HepG2 (cell line): ENCODE data around the gene IRS1. TPM values are rescaled to one million over a fixed set of nuclear protein-coding genes. Genes with fewer than 3 reads are reported as not detected.

Experiments used
- ATAC-seq: fragments of 200-7000 bp; cut with Tn5 transposase; 3 replicates; pipeline ENCODE4 v1.9.1; 2020; ENCODE audit warnings: mild to moderate bottlenecking, moderate library complexity
- BruUV-seq: library from RNA; stranded (reverse); fragments of 400-500 nt; replicated peaks from 2 replicates; lab custom pipeline; 2021; lab: Mats Ljungman, UMichigan
- CTCF ChIA-PET: fragments of 300-600 bp; formaldehyde crosslinking; extraction: SDS; loops from one replicate; lab custom pipeline; 2021; ENCODE audit warnings: low total read pairs, inconsistent platforms, low intra/inter-chr PET ratio; lab: Yijun Ruan, JAX
- POLR2A ChIA-PET: fragments of 350-600 bp; sonication (Branson Sonifier 250); formaldehyde crosslinking; loops from one replicate; lab custom pipeline; 2020; ENCODE audit warnings: antibody characterized with exemption, inconsistent platforms; lab: Yijun Ruan, JAX
- DNase-seq: peaks from one replicate; pipeline ENCODE4 v3.0.0-alpha.2; 2015; ENCODE audit warnings: low spot score
- FAIRE-seq: peaks from 3 replicates; lab custom pipeline; 2011; peaks lifted over from hg19 to GRCh38; lab: Jason Lieb, UNC
- H2AFZ ChIP-seq: one replicate; pipeline ENCODE4 v1.6.1; 2011; ENCODE audit warnings: low read length, inconsistent platforms
- H3K27ac ChIP-seq: fragments of 300-600 bp; 3 replicates; pipeline ENCODE4 v1.8.0; 2011; ENCODE audit warnings: mixed run types, mild to moderate bottlenecking, mixed read lengths, low read length, inconsistent platforms; ENCODE audit not compliant: insufficient read depth; ENCODE audit errors: extremely low read length
- H3K27me3 ChIP-seq, 2 experiments: fragments of 200-600 bp in 1 of 2; 2 replicates in 1 of 2; 3 replicates in 1 of 2; pipeline versions ENCODE4 v1.6.0 to v1.8.0; 2011; ENCODE audit warnings: low read length in 2 of 2, mild to moderate bottlenecking in 2 of 2, moderate library complexity in 2 of 2, inconsistent platforms in 1 of 2; ENCODE audit not compliant: insufficient read depth in 2 of 2, control insufficient read depth in 1 of 2
- H3K36me3 ChIP-seq, 2 experiments: fragments of 200-600 bp in 1 of 2; replicated peaks in 1 of 2; 2 replicates in 1 of 2; 3 replicates in 1 of 2; pipeline versions ENCODE4 v1.5.1 to v1.8.0; 2011; ENCODE audit warnings: low read length in 2 of 2, inconsistent platforms in 1 of 2; ENCODE audit not compliant: insufficient read depth in 2 of 2, control insufficient read depth in 1 of 2
- H3K4me1 ChIP-seq: 2 replicates; pipeline ENCODE4 v1.5.1; 2012; ENCODE audit warnings: low read length, inconsistent platforms; ENCODE audit not compliant: insufficient read depth
- H3K4me2 ChIP-seq: 2 replicates; pipeline ENCODE4 v1.6.0; 2011; ENCODE audit warnings: low read depth, low read length, inconsistent platforms
- H3K4me3 ChIP-seq, 3 experiments: fragments of 200-600 bp in 1 of 3; sonication (generic), shearing (Covaris generic) in 1 of 3; replicated peaks in 1 of 3; 2 replicates each; pipeline ENCODE4 v1.5.1; 2011 to 2016; ENCODE audit warnings: low read length in 3 of 3, inconsistent platforms in 2 of 3, low read depth in 2 of 3, mild to moderate bottlenecking in 2 of 3, control low read depth in 1 of 3, mixed read lengths in 1 of 3; ENCODE audit not compliant: insufficient read depth in 1 of 3
- H3K79me2 ChIP-seq: one replicate; pipeline ENCODE4 v1.6.1; 2011; ENCODE audit warnings: low read length, inconsistent platforms; ENCODE audit not compliant: insufficient read depth
- H3K9ac ChIP-seq: 2 replicates; pipeline ENCODE4 v1.6.0; 2011; ENCODE audit warnings: mild to moderate bottlenecking, low read depth, low read length, inconsistent platforms; ENCODE audit not compliant: insufficient read depth
- H3K9me3 ChIP-seq: 2 replicates; pipeline ENCODE4 v1.5.1; 2012; ENCODE audit warnings: mild to moderate bottlenecking, low read length
- H4K20me1 ChIP-seq: 2 replicates; pipeline ENCODE4 v1.6.0; 2011; ENCODE audit warnings: inconsistent platforms, mild to moderate bottlenecking, low read length, moderate library complexity; ENCODE audit not compliant: insufficient read depth
- BRD4 ChIP-seq: sonication (generic); formaldehyde crosslinking; IDR thresholded peaks from 2 replicates; pipeline ENCODE4 v1.4.0; 2020; ENCODE audit warnings: missing genetic modification reagents
- ELK4 ChIP-seq: sonication (generic); formaldehyde crosslinking; IDR thresholded peaks from 2 replicates; pipeline ENCODE4 v1.9.0; 2021; ENCODE audit warnings: missing genetic modification reagents, borderline replicate concordance
- FOXC1 ChIP-seq: sonication (generic); formaldehyde crosslinking; IDR thresholded peaks from 2 replicates; pipeline ENCODE4 v1.8.0; 2022; ENCODE audit warnings: mild to moderate bottlenecking, missing genetic modification reagents, borderline replicate concordance
- FUBP1 ChIP-seq: sonication (generic); formaldehyde crosslinking; IDR thresholded peaks from 2 replicates; pipeline ENCODE4 v1.5.1; 2020; ENCODE audit warnings: missing genetic modification reagents, mild to moderate bottlenecking, borderline replicate concordance
- MEF2D ChIP-seq: sonication (generic); formaldehyde crosslinking; IDR thresholded peaks from 2 replicates; pipeline ENCODE4 v1.5.1; 2020; ENCODE audit warnings: mild to moderate bottlenecking, missing genetic modification reagents
- PLRG1 ChIP-seq: fragments of 450-650 bp; conservative IDR thresholded peaks from 2 replicates; pipeline ENCODE4 v1.6.1; 2016
- RBFOX2 ChIP-seq: fragments of 200-400 bp; formaldehyde crosslinking; IDR thresholded peaks from 2 replicates; pipeline ENCODE4 v1.6.1; 2017; ENCODE audit warnings: low read depth, mild to moderate bottlenecking, low read length
- RNF2 ChIP-seq: fragments of 450-650 bp; conservative IDR thresholded peaks from 2 replicates; pipeline ENCODE4 v1.6.1; 2016; ENCODE audit warnings: low read depth
- SAFB2 ChIP-seq: sonication (generic); formaldehyde crosslinking; IDR thresholded peaks from 2 replicates; pipeline ENCODE4 v1.5.1; 2020; ENCODE audit warnings: missing genetic modification reagents, low read depth, mild to moderate bottlenecking, borderline replicate concordance
- SALL1 ChIP-seq: sonication (generic); formaldehyde crosslinking; IDR thresholded peaks from 2 replicates; pipeline ENCODE4 v1.8.0; 2022; ENCODE audit warnings: mild to moderate bottlenecking, missing genetic modification reagents
- SCMH1 ChIP-seq: sonication (generic); formaldehyde crosslinking; IDR thresholded peaks from 2 replicates; pipeline ENCODE4 v1.9.0; 2021; ENCODE audit warnings: missing genetic modification reagents, mild to moderate bottlenecking, borderline replicate concordance
- SP5 ChIP-seq: IDR thresholded peaks from 2 replicates; pipeline ENCODE4 v1.6.1; 2016; ENCODE audit warnings: low read depth, borderline replicate concordance
- TBX3 ChIP-seq: fragments of 450-650 bp; IDR thresholded peaks from 2 replicates; pipeline ENCODE4 v1.6.1; 2017; ENCODE audit warnings: antibody characterized with exemption, mild to moderate bottlenecking, inconsistent platforms, borderline replicate concordance
- ZFP82 ChIP-seq: sonication (generic); formaldehyde crosslinking; IDR thresholded peaks from 2 replicates; pipeline ENCODE4 v1.5.1; 2020; ENCODE audit warnings: mild to moderate bottlenecking, missing genetic modification reagents, borderline replicate concordance
- ZNF292 ChIP-seq: sonication (generic); formaldehyde crosslinking; IDR thresholded peaks from 2 replicates; pipeline ENCODE4 v1.8.1; 2022; ENCODE audit warnings: mild to moderate bottlenecking, low read depth, missing genetic modification reagents, borderline replicate concordance
- ZNF629 ChIP-seq: sonication (generic); formaldehyde crosslinking; conservative IDR thresholded peaks from 2 replicates; pipeline ENCODE4 v1.5.0; 2020; ENCODE audit warnings: missing genetic modification reagents
- WGBS: methylation state at CpG from one replicate; pipeline ENCODE4 v1.1.6; 2017; ENCODE audit warnings: low lambda C conversion rate; 5-methylcytosine and 5-hydroxymethylcytosine counted together
- in situ Hi-C: cut with HindIII; loops from 2 replicates; pipeline ENCODE4 v1.10.0; 2017; ENCODE audit warnings: low pct_unique_long_range_greater_than_20kb; ENCODE audit not compliant: extremely low pct_ligation_motif_present
- intact Hi-C: fragments of 100-400 bp; cut with micrococcal nuclease; formaldehyde crosslinking; loops from one replicate; pipeline ENCODE4 v1.10.0; 2022; ENCODE audit not compliant: unreplicated experiment
- polyA plus RNA-seq, 8 experiments: library from polyadenylated mRNA; depleted of rRNA in 3 of 8; stranded (reverse) in 7 of 8; unstranded in 1 of 8; fragments of >200 nt; fragmentation: Illumina TruSeq in 4 of 8; extraction: Trizol in 4 of 8; gene quantifications; 2 replicates each; pipeline versions ENCODE4 v1.2.1 to v1.2.3, GENCODE V29; 2011 to 2016; ENCODE audit warnings: low read depth in 4 of 8, missing spikeins in 1 of 8, mixed read lengths in 1 of 8; ENCODE audit not compliant: insufficient read depth in 1 of 8
- total RNA-seq, 5 experiments: library from RNA; depleted of rRNA; stranded (reverse); fragments of >200 nt; fragmentation: Illumina TruSeq; extraction: Trizol; gene quantifications; 2 replicates each; pipeline ENCODE4 v1.2.3, GENCODE V29; 2016; ENCODE audit warnings: low read depth in 1 of 5
- TF ChIP-seq, protein P1 (sequence below), 2 experiments: IDR thresholded peaks; 2 replicates each; pipeline ENCODE4 v1.6.1; 2011 to 2012; ENCODE audit warnings: low read length in 2 of 2, borderline replicate concordance in 1 of 2, low read depth in 1 of 2, mild to moderate bottlenecking in 1 of 2, moderate library complexity in 1 of 2

Gene IRS1
- total and polyA plus RNA-seq, 2 of the 13 experiments (the other 11 are each of a cell fraction or from before 2014, with no cell fraction given) = 8.7 to 9.0 TPM

- TF ChIP-seq ZNF292 = no peak
- TF ChIP-seq SAFB2 (CRISPR knock-in tag) = no peak
- no peak for TF ChIP-seq SP5 (CRISPR knock-in tag)
- no peak for TF ChIP-seq BRD4
- TF ChIP-seq FOXC1 (CRISPR knock-in tag) = no peak
Measured at GRCh38 chr2:226694149-226694548, 105.5 kb downstream of the IRS1 start (continued).

GRCh38 chr2:226693521-226693920 lies 106.1 kb downstream of the IRS1 start:
- Histone ChIP-seq H3K4me1 (peaks cover 40% of the 10 kb centered on the region), H4K20me1 (no peaks in the 10 kb centered on the region), H2AFZ (no peak overlapping the region), H3K4me2 (no peak overlapping the region), H3K27me3 (no peaks in the 10 kb centered on the region), H3K36me3 (no peaks in the 10 kb centered on the region), H3K27ac (no peak overlapping the region), H3K4me3 (no peak overlapping the region), H3K79me2 (no peaks in the 10 kb centered on the region), H3K9me3 (no peaks in the 10 kb centered on the region), H3K9ac (no peak overlapping the region)
- in situ Hi-C loops (no loop called here), intact Hi-C loops (no loop called here)
- 90% methylated on average over 4 of the region's 4 CpGs for WGBS
- FAIRE-seq (no peak), DNase-seq (no peak), ATAC-seq (no peak)
- ChIA-PET CTCF (no interaction called here), POLR2A (interaction anchor here (0.6 to 1.3 kb wide), 2 partner anchors 40 to 210 kb away, joined by 3 read pairs; no protein-coding TSS in a partner anchor)
- no TSS peak for BruUV-seq
- TF ChIP-seq MEF2D (no peak), SCMH1 (CRISPR knock-in tag) (no peak), RNF2 (no peak), PLRG1 (no peak), TBX3 (no peak), ZFP82 (CRISPR knock-in tag) (no peak), ZNF629 (CRISPR knock-in tag) (no peak), RBFOX2 (no peak), SALL1 (CRISPR knock-in tag) (no peak), FUBP1 (CRISPR knock-in tag) (no peak), ELK4 (CRISPR knock-in tag) (no peak)
- TF ChIP-seq, protein P1, sequence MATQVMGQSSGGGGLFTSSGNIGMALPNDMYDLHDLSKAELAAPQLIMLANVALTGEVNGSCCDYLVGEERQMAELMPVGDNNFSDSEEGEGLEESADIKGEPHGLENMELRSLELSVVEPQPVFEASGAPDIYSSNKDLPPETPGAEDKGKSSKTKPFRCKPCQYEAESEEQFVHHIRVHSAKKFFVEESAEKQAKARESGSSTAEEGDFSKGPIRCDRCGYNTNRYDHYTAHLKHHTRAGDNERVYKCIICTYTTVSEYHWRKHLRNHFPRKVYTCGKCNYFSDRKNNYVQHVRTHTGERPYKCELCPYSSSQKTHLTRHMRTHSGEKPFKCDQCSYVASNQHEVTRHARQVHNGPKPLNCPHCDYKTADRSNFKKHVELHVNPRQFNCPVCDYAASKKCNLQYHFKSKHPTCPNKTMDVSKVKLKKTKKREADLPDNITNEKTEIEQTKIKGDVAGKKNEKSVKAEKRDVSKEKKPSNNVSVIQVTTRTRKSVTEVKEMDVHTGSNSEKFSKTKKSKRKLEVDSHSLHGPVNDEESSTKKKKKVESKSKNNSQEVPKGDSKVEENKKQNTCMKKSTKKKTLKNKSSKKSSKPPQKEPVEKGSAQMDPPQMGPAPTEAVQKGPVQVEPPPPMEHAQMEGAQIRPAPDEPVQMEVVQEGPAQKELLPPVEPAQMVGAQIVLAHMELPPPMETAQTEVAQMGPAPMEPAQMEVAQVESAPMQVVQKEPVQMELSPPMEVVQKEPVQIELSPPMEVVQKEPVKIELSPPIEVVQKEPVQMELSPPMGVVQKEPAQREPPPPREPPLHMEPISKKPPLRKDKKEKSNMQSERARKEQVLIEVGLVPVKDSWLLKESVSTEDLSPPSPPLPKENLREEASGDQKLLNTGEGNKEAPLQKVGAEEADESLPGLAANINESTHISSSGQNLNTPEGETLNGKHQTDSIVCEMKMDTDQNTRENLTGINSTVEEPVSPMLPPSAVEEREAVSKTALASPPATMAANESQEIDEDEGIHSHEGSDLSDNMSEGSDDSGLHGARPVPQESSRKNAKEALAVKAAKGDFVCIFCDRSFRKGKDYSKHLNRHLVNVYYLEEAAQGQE (IDR thresholded peaks at IDR 0.05; ENCODE audit: borderline replicate concordance in 1 of 2, low read depth in 1 of 2, low read length in 2 of 2) = no peak
